Eye (tissue), 1 donor: ENCODE data around the gene SEMA4B.
"Not testable (repeated sequence)": the region's sequence is repeated elsewhere in the genome, so short reads cannot be mapped to it uniquely, and the experiment has no call there.

Source experiments
- DNase-seq: peaks from one replicate; pipeline ENCODE4 v3.0.0-alpha.2; 2015

The SEMA4B gene

DNA sequence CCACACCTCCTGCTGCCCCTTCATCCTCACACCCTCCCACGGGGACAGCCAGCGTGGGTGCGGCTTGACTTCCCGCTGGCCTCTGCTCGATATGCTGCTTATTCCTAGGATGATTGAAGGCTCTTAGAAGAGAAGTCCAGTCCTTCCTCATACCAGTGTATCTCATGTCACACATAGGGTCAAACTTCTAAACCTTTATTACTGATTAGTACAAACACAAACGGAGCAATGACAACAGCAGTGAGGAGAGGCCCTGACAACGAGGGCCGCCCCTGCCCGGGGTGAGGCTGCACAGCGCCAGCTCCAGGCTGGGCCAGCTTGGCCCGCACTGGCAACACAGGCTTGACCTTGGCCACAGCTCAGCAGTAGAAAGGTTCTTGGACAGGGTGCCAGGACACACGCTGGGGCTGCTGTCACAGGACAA, 29.0 kb downstream of the SEMA4B start:
- DNase-seq = no peak

DNA sequence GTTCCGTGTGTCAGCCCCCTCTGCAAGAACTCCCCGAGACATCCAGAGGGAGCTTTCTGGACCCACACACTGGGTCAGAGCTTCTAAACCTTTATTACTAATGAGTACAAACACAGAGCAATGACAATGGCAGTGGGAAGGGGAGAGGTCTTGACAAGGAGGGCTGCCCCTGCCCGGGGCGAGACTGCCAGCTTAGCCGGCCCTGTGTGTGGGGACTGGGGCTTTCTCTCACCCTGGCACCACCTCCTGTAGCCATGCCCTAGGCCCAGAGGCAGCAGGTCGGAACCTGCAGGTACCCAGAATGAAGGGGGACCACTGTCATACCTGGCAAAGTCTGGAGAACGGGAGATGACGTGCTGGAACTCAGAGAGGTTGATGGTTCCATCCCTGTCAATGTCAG, 29.5 kb downstream of the SEMA4B start:
- no peak for DNase-seq

DNA sequence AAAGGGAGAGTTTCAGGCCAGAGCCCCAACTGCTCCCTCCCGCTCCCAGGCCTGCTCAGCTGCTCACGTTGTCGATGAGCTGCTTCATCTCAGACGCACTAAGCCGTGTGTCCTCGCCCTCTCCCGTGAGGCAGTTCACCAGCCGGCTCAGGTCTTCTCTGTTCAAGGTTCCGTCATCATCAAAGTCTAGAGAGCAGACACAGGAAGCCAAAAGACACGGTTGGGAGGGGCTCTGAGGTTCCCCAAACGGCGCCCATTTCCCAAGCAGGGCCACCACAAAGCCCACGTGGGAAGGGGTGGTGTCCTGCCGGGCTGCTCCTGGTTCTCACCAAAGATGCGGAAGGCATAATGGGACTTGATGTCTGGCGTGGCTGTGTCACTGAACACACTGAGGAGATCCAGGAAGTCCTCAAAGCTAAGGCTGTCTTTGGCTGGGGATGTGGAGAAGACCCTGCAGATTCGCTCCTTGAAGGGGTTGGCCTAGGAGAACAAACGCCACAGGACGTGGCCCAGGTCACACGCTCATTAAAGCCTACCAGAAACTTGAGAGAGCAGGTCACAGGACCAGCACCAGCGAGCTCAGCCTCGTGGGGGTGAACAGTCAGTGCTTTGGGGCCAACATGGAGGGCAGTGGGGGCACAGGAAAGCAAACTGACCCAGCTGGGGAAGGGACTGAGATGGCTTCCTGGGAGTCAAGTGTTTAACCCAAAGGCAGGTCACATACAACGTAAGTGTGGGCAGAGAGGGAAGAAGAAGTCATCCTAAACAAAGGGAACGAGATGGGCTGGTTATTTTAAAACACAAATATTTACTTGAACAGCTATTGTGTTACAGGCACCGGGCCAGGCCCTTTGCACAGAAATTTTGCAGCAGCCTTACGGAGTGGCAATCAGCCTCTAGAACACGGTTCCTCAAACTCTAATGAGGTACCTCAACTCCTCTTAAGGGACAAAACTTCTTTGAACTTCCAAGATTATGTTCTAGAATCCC, 30.2 kb downstream of the SEMA4B start:
- no peak for DNase-seq

GRCh38 chr15:90232196-90232595, 31.1 kb downstream of the SEMA4B start:
- no peak for DNase-seq

- no peak for DNase-seq
These were observed 31.8 kb downstream of the SEMA4B start for GRCh38 chr15:90232941-90233386.

DNA sequence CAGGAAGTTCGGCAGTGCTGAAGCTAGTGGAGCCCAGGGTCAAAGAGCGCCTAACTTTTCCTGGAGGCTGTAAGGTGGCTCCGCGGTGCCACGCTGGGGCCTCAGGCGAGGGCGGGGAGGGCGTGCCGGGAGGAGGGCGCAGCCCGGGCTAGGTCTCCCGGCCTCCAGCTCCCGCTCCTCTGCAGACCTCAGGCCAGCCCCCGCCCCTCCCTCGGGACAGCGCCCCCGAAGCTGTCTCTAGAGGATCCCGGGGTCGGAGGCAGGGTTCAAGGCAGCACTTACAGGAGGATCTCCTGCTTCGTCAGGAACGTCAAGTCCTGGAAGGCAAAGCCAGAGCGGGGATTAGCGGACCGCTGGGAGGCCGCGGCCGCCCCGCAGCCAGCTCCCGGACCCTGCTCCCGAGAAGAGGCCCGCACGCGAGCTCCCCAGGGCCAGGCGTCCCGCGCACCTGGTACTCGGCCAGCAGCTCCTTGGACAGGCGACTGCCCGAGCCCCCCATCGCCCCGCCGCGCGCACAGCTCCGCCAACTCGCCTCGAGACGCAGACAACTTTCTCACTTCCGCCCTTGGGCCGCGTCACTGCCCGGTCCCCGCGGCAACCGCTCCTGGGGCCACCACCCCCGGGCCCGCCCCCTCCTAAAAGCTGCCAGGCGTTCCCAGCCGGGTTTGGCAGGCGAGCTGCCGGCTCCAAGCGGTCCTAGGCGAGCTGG, 32.4 kb downstream of the SEMA4B start, which contains the start of gene CIB1:
CIB1 (minus strand) TSS at position 555 of the 709 bp plus-strand sequence; CDS start at position 499, 56 bp downstream.
- DNase-seq = peak; percentile 60

DNA sequence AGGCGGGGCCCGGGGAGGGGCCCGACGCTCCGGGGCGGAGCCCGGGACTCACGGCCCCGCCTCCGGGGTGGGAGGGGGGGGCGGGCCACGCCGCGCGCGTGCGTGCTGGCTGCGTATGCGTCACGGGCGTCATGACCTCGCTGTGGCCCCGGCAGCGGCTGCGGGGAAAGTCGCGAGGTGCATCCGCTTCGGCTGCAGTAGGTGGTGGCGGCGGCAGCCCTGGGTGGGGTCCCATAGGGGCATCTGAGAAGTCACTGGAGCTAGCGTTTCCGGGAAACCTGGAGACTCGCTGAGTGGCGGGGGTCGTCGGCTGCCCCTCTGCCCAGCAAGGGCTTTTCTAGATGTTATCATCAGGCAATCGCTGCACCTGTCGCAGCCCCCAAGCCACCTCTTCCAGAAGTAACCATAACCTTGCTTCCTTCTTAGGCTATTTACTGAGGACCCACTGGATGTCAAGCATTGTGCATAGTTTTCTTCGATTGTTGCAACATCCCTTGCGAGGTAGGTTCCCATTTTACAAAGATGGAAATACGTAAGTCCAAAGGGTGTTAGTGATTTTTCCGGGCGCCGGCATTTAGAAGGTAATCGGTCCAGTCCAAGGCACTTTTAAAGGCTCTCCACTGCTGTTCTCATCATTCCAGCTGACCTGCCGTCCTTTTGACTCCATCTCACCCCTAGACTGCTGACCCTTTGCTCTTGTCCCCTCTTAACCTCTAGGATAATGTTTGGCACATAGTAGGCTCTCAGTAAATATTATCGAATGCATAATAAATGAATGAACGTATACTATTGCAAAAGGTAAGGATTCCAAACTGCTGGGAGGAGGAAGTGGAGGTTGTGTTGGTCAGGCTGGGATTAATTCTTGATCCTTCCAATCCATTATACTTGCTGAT, 33.2 kb downstream of the SEMA4B start, which contains the start of gene GDPGP1:
GDPGP1 (plus strand) TSS at position 114 of the 893 bp plus-strand sequence. CDS start 6,700 bp downstream, outside the sequence.
- peak; percentile 97 for DNase-seq

DNA sequence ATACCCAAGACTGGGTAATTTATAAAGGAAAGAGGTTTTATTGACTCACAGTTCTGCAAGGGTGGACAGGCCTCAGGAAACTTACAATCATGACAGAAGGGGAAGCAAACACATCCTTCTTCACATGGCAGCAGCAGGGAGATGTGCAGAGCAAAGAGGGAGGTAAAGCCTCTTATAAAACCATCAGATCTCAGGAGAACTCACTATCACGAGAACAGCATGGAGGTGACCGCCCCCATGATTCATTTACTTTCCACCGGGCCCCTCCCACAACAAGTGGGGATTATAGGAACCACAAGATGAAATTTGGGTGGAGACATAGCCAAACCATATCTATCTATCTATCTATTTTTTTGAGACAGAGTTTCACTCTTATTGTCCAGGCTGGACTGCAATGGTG, 38.2 kb downstream of the SEMA4B start:
- no peak for DNase-seq

DNA sequence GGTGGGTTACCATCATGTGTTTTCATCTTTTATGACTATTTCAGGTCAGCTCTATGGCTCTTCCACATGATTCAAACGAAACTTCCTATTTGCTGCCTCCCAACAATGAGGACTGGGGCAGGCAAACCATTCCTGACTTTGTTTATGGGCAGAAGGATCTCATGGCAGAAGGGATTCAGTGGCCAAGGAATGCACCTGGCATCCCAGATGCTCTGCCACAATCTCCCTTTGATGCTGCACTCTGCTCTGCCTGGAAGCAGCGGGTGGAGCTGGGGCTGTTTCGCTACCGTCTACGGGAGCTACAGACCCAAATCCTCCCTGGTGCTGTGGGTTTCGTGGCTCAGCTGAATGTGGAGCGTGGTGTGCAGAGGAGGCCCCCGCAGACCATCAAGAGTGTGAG, 39.7 kb downstream of the SEMA4B start:
- no peak for DNase-seq

DNA sequence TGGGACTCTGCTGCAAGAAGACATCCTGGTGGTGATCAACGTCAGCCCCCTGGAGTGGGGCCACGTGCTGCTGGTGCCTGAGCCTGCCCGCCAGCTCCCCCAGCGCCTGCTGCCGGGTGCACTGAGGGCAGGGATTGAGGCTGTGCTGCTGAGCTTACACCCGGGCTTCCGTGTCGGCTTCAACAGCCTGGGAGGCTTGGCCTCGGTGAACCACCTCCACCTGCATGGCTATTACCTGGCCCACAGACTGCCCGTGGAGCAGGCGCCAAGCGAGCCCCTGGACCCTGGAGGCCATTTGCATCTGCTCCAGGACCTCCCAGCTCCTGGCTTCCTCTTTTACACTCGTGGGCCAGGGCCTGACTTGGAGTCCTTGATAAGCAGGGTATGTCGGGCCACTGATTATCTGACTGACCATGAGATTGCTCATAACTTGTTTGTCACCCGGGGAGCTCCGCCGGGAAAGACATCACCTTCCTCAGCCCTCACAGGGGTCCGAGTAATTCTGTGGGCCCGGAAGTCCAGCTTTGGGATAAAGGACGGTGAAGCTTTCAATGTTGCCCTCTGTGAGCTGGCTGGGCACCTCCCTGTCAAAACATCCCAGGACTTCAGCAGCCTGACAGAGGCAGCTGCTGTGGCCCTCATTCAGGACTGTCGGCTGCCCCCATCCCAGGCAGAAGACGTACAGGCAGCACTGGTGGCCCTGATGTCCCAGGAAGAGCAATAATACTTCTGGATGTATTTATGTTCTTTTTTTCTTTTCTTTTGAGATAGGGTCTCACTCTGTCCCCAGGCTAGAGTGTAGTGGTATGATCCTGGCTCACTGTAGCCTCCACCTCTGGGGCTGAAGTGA, 40.4 kb downstream of the SEMA4B start:
- no peak for DNase-seq

DNA sequence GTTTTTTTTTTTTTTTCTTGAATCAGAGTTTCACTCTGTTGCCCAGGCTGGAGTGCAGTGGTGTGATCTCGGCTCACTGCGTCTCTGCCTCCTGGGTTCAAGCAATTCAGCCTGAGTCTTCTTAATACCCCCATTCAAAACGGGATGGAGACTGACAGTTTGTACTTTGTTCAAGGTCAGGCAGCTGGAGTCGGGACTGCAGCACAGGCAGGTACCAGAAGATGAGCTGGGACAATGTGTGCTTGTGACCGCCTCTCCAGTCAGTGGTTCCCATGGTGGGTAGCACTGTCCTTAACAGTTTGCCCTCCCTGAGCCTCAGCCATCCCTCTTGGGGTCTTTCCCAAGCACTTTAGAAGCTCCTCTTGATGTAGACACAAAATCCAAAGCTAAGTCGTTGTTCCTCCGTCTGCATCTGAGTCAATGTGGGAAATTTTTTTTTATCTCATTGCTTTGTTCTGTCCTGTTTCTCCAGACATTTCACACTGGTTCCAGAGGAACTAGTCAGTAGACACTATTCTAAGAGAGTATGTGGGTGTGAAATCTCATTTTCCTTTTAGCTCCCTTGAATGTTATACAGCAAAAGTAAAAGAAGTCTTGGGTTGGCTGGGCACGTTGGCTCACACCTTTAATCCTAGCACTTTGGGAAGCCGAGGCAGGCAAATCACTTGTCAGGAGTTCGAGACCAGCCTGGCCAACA, 43.0 kb downstream of the SEMA4B start:
- DNase-seq = no peak

DNA sequence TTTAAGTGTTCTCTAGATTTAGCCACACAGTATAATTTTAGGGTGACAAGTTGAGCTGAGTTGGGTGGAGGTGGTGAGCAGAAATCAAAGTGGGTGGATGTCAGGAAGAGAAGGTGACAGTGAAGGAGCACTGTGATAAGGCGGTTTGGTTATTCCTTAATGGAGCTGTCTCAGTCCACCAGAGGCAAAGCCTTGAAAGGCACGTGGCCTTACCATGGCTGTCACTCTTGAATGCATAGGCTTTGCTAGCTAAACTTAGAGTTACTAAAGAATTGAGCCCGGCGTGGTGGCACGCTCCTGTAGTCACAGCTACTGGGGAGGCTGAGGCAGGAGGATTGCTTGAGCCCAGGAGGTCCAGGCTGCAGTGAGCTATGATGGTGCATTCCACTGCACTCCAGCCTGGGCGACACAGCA, 47.7 kb downstream of the SEMA4B start:
- no peak for DNase-seq

DNA sequence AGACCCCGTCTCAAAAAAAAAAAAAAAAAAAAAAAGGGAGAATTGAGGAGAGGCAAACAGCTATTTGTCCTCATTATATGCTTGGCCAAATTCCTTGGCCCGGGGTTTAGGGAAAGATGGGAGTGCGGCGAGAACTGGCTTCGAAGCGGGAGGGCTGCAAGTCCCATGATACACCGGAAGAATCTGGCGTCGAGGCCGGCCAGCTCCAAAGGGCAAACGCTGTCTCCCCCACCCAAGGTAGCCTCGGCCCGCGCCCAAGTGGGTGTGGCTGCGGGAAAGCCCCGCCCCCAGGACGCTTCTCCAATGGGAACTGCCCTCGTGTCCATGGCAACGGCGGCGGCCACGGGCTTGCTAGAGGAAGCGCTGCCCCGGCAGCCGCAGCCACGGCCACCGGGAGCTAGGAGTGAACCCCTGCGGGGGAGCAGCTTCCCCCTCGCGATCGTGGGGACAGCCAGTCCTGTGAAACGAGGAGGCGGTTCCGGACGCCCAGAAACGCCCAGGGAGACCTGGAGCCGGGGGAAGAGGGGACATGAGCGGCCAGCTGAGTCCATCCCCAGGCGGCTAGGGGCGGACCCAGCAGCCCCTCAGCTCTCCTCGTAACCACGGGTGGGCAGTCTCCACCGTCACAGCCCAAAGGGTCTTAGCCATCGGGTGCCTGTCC, 48.2 kb downstream of the SEMA4B start, which contains the start of gene TTLL13:
TTLL13 (plus strand) TSS at position 354 of the 661 bp plus-strand sequence. CDS start 1,075 bp downstream, outside the sequence.
- peak; percentile 94 for DNase-seq

DNA sequence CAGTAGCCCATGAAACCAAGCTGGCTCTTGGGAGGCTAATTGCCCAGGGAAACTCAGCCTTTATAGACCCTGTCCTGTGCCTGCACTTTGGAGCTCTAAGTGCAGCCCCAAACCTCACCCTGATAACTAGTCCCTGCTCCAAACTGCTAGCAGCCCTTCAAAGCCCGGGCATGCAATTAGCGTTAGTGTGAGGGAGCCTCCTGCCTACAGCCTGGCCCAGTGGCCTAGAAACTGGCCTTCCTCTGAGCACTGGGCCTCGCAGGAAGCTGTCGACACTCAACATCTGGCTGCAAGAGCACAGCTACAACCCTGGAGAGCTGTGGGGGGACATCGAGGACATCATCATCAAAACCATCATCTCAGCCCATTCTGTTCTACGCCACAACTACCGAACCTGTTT, 56.6 kb downstream of the SEMA4B start:
- no peak for DNase-seq

DNA sequence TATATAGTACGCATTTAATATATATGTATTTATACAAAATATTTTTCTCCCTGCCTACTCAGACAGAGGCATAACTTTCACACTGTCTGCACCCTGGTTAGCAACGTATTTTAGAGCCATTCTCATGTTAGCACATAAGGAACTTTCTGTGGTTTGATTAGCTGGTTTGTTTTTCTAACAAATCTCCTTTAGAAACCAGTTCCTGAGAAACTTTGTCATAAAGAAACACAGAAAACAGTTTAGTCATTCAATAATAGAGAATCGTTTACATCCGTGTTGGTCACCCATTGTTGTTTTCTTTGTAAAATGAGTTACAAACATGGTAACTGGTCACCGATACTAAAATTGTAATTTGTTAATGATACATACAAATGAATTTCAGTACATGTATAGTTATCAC, 58.4 kb downstream of the SEMA4B start:
- no peak for DNase-seq

DNA sequence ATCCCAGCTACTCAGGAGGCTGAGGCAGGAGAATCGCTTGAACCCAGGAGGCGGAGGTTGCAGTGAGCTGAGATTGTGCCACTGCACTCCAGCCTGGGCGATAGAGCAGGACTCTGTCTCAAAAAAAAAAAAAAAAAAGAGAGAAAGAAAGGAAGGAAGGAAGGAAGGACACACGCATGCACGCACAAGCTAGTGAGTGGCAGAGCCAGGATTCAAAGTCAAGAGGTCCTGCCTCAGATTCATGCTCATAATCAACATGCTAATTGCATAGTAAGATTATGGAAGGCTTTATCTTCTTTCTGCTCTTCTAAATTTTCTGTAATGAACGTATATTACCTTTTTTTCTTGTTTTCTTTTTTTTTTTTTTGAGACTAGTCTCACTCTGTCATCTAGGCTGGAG, 59.6 kb downstream of the SEMA4B start:
- DNase-seq = not testable (repeated sequence)

GRCh38 chr15:90261811-90262210, 60.7 kb downstream of the SEMA4B start:
- DNase-seq = no peak

DNA sequence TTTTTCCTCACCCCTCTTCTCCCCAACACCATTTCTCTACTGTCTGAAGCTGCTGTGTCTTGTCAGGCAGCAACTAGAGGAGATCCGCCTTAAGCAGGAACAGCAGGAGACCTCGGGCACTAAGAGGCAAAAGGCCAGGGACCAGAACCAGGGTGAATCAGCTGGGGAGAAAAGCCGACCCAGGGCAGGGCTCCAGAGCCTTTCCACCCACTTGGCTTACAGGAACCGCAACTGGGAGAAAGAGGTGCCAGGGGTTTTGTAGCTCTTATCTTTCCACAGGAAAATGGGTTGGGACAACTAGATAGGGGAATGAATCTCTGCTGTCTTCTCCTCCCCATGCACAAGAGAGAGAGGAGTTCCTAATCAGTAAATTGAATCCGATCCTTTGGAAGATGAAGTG, 61.3 kb downstream of the SEMA4B start:
- DNase-seq = no peak

DNA sequence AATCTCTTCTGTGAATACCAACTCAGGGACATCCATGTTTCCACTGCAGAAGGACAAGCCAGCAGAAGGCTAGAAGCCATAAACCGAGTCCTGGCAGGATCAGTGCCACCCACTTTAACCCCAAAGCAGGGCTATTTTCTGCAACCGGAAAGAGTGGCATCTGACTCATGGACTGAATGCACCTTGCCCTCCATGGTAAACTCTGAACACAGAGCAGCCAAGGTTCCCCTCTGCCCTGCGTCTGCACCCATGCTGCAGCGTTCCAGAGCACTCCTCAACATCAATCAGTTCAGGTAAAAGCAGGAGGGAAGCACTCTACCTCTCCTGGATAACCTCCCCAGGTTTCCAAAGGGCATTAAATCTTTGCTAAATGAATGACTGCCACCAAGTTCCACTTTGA, 63.5 kb downstream of the SEMA4B start:
- DNase-seq = no peak
